Measurements from ENCODE around the gene PLEKHF1.
A peak's percentile ranks its signal among the peaks of the same experiment; 100 is the strongest.

DNA sequence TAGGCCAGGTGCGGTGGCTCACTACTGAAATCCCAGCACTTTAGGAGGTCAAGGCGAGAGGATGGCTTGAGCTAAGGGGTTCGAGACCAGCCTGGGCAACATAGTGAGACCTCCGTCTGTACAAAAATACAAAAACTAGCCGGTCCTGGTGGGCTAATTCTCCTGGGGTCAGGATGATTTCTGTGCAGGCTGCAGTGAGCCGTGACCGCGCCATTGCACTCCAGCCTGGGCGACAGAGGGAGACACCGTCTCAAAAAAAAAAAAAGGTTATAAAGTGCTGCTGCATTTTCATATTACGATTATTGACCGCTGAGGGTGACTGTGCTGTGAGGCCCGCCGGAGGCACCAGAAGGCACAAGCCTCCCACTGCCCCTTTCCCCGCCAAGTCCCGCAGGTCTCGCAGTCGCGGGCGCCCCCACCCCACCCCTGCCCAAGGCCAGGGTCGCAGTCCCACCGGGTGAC lies 477 bp upstream of the PLEKHF1 start:
- TF ChIP-seq, protein P1, sequence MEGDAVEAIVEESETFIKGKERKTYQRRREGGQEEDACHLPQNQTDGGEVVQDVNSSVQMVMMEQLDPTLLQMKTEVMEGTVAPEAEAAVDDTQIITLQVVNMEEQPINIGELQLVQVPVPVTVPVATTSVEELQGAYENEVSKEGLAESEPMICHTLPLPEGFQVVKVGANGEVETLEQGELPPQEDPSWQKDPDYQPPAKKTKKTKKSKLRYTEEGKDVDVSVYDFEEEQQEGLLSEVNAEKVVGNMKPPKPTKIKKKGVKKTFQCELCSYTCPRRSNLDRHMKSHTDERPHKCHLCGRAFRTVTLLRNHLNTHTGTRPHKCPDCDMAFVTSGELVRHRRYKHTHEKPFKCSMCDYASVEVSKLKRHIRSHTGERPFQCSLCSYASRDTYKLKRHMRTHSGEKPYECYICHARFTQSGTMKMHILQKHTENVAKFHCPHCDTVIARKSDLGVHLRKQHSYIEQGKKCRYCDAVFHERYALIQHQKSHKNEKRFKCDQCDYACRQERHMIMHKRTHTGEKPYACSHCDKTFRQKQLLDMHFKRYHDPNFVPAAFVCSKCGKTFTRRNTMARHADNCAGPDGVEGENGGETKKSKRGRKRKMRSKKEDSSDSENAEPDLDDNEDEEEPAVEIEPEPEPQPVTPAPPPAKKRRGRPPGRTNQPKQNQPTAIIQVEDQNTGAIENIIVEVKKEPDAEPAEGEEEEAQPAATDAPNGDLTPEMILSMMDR (IDR thresholded peaks at IDR 0.05; ENCODE audit: borderline replicate concordance, extremely low read depth, low read length, poor library complexity, severe bottlenecking) = peak; percentile 5
- no peak for TF ChIP-seq EZH2 (IDR thresholded peaks at IDR 0.05; ENCODE audit: borderline replicate concordance, low read depth, low read length, severe bottlenecking)

Data from DND-41 (cell line).